HG03175 (cell line): ENCODE results near the gene ETV3.
"Not testable (repeated sequence)": the region's sequence is repeated elsewhere in the genome, so short reads cannot be mapped to it uniquely, and the experiment has no call there.

Source experiments
- ATAC-seq: cut with Tn5 transposase; IDR thresholded peaks from one replicate; pipeline ENCODE4 v1.9.1; 2021; ENCODE audit warnings: mild to moderate bottlenecking, moderate library complexity; ENCODE audit not compliant: unreplicated experiment

Gene ETV3

DNA sequence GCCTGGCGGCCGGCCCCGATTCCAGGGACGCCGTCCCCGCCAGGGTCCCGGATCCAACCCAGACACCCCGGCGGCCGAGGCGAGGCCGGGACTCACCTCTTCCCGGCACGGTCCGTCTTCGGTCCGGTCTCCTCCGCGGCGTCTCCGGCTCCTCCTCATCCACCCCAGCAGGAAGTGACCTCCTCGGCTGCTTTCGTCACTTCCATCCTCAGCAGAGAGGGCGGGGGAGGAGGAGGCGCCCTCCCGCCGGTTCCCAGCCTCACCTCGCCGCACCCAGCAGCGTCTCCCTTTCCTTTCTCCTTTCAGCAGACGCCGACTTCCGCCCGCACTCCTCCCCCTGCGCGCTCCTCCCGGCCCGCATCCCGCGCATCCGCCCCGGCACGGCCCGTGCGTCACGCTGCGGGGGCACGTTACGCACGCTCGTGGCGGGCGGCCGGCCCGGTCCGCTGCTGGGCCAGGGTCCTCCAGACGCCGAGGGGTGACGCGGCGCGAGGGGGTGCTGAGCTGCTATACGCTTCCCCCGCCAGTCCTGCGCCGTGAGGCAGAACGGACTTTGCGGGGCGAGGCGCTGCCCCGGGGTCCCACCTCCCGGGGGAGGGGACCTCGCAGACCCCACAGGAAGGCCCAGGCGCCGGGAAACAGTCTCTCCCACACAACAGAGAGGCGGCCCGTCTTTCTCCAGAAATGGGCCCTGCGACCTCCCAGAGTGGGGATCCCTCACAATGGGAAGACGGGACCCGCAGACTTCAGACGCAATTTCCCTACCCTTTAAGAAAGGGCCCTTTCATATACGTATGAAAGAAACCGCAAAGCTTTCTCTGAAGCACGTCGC lies at the start of gene ETV3:
Gene ETV3, minus strand, starts transcription at position 176 of the 832 bp plus-strand sequence. CDS start 2,043 bp downstream, outside the sequence.
- ATAC-seq: peak; percentile 88

DNA sequence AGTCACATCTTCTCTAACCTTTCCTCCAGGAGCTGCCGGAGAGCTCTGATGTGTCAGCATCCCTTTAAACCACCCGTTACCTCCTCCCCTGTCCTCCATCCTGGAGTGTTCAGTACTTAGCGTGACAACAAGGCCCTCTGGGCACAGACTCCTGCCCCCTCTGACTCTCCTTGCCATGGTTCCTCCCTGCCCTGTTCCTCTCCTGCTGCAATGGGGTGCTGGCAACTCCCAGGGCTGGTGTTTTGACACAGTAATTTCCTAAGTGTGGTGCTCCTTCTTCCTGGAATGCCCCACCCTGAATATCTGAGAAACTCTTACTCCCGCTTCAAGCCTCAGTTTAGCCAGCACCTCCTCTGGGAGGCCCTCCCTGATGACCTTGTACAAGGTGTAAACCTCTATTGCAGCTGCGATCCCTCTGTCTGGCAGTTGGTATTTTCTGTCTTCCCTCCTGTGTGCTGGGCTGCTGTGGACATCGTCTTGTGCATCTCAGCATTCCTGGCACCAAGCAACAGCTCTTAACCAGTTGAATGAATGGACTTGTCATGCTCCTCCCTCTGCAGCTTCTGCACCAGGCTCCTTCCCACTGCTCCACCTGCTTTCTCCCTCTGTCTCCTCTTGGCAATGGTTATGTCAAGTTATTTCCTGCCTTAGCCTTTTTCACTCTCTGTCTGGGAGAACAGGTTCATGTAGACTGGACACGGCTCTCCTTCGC lies 48.2 kb upstream of the ETV3 start:
- ATAC-seq: no peak

DNA sequence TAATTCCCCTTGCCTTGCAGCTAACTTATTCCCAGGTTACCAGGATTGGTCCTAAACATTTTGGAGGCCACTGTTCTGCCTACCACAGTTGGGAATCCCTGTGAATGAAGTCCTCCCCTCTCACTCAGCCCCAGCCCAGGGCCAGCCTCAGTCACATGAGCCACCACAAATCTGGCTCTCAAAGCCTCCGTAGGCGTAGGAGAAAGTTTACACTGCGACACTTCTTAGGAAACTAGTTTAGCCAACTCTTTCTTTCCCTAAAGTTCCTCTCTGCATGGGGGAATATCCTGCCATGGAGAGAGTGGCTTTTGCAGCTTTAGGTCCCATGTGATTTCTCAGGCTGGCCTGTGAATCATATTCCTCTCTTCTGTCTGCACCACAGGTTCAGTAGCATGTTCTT lies 45.7 kb upstream of the ETV3 start:
- ATAC-seq: no peak

DNA sequence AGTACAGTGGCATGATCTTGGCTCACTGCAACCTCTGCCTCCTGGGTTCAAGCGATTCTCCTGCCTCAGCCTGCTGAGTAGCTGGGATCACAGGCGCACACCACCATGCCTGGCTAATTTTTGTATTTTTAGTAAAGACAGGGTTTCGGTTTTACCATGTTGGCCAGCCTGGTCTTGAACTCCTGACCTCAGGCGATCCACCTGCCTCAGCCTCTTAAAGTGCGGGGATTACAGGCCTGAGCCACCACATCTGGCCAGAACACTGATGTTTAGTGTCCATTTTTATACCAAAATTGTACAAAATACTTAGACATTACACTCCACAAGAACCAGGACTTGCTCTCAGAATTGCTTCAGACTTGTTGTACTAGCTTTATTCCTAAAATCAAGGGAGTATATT lies 44.2 kb upstream of the ETV3 start:
- ATAC-seq: not testable (repeated sequence)

DNA sequence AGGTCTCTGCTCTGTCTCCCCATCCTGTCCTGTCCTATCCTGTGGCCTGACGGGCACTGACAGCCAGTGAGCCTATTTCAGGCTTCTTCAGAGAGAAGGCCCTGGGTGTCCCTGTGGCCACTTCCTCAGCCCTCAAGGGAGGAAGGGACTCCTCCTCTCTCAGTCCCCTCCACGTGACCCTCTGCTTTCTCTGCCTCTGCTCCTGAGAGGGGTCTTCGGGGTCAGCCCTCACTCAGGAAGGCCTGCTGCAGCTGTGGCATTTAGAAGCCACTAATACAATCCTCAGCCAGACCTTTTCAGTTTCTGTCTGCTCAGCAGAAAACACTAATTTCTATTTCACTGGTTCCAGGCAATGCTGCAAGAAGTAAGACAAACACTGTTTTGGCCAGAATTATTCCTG lies 43.6 kb upstream of the ETV3 start:
- peak; percentile 20 for ATAC-seq

DNA sequence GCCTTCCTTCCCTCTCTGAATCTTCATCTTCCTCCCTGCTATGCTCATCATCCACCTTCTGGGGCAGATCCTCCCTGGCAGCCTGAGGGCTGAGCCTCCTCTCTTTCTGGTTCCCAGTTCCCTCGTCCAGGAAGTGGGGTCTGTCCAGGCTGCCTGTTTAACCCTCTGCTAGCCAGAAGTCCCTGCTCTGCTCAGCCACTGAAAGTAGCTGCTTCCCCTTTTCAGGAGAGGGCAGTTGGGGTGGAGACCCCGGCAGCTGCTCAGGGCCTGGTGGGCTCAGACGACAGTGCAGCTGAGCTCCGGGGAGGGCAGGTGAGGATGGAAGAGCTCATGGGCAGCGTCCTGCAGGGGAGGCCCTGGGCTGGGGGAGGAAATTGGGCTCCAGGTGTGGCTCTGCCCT lies 43.1 kb upstream of the ETV3 start:
- ATAC-seq: peak; percentile 34

DNA sequence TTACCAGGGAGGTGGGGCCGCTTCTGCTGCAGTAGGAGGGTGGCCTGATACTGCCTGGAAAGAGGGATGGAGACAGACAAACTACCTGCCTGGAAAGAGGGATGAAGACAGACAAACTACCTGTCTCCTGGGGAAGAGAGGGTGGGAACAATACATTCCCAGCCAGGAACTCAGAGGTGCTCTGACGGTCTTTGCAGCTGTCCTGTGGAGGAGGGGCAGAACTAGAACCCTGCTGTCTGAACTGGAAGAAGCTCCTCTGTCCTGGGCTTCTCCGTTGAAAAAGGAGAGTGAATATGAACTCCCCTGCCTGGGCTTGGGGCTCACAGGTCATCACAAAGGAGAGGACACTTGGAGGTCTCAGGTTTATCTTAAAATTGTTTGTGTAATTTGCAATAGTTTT lies 40.3 kb upstream of the ETV3 start:
- ATAC-seq: no peak

DNA sequence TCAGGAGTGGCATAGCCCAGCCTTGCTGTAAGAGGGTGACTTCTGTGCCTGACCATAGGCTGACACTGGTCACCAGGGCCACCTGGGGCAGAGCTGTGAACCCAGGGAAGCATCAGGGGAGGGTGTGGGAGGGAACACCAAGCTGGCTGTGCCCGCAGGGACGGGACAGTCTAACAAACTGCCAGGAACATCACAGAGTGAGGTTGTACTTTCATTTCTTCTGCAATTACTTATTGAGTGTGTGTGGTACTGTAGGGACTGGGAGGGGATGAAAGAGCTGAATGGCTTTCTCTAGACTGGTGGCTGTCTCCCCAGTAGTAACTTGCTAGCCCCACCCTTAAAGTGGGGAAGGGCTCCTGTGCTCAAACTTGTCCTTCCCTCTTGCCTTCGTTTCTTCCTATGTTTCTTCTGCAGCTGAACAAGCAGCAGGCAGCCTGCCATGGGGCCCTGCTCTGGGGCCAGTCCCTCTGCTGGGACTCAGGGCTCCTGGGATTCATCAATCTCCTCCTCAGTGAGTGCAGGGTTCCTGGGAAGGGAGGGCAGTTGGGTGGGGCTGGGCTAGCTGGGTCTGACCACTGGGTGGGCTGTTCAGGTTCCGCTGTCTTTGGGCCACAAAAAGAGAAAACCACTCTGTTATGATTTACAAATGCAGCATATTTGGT lies 39.7 kb upstream of the ETV3 start:
- no peak for ATAC-seq

DNA sequence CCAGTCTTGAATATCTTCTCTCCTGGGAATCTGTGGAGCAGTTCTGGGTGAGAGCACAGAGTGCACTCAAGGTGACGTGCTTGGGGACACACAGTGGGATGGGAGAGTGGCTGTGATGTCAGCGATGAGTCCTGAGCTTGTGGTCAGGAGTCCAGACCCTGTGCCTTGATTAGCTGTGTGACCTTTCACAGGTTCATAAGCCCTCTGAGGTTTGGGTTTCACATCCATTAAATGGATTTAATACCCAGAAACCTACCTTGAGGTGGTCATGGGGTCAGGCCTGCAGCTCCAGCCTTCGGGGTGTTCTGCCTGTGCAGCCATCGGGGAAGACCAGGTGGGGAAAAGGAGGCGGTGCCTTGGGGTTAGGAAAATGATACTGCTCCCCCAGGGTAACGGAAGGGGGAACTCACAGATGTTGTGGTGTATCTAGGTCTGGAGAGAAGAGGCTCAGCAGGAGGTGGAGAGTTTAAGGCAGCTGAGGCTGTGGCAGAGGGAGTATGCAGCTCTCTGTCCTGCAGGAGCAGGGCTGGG lies 38.5 kb upstream of the ETV3 start:
- peak; percentile 45 for ATAC-seq

DNA sequence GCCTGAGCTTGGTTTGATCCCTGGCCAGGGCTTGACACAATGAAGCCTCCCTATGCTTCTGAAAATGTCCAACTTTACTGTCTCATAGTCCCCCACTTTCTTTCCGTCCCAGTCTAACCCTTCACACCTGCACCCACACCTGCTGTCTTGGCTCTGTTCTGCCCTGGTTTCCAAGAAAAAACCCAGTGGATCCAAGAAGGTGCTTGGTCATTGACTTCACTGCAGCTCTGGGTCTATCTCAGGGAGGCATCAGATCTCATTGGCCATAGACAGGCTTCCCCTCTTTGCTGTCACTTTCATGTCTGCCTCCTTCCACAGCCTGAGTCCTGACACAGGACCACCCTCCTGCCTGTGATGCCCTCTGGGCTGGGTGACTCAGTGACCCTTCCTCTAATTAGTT lies 37.8 kb upstream of the ETV3 start:
- ATAC-seq: no peak

DNA sequence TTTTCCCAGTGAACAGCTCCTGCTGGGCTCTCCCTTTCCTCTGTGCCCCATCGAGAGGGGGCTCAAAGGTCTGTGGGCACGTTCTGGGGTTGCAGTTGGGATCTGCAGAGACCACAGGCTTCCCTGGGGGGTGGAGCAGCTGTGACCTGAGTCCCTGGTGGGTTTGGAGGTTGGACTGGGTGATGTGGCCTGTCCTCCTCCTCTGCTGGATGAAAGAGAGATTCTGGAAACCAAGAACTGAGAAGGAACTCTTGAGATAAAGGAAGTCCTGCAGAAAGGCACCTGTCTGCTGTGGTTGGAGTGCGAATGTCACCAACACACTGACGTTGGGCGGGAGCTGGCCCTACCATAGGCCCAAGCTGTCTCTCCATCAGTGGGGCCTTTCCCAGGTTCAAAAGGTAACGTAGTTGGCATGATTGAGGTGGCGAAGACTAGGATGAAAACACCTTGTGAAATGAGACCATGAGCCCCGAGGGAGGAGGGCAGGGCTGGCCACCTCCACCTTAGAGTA lies 35.8 kb upstream of the ETV3 start:
- ATAC-seq: no peak

DNA sequence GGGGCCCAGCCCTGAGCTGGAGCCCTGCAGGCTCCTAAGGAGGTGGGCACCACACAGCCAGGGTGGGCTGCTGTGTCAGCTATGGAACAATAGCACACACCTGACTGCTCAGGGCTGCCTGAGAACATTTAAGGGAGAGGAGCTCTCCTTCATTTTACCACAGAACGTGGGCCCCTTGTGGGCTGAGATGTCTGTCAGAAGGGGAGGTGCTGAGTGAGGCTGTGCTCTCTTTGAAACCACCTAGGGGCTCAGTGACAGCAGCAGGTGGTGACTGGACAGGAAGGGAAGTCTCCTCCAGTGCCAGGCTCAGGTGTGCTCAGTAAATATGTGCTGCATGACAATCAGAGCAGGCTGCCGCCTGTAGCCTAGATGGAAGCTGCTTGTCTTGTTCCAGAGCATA lies 35.0 kb upstream of the ETV3 start:
- ATAC-seq: not testable (repeated sequence)

DNA sequence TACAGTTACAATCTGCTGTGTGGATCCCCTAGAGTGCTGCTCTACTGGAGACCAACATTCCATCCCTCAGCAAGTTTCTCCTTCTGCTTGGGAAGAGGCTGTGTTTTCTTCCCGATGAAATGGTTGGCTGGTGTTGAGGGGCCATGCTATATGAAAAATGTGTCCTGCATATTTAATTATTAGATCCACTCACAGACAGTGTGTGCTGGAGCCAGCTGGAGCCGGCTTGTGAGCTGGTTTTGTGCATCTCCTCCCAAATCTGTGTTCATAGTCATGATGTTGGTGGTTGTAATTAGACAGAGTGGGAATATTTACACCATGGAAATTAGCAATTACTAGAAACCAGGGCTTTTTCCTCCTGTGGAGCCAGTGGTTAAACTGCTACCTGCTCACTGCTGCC lies 34.4 kb upstream of the ETV3 start:
- not testable (repeated sequence) for ATAC-seq

DNA sequence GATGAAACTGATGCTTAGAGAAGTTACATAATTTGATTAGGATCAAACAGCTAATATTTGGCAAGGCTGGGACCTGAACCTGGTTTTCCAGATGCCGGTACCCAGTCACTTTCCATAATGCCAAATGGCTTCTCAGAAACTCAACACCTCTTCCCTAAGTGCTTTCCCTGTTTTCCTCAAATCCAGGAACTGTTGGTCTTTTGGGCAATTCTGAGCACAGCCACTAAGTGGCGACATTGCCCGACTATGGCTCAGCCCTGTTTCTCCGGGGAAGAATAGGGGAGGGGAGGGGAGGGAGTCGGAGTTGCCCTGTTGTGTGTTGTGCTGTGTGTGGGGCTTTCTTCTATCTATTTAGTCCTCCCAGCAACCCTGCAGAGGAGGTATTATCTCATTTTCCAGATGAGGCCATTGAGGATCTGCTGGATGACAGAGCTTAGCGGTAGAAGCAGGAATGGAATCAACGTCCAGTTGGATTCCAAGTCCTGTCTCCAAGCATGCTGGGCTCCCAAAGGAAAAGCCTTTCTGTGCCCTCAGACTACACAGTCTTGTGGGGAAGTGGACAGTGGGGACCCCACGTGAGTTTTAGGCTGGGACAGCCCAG lies 33.8 kb upstream of the ETV3 start:
- ATAC-seq: not testable (repeated sequence)

DNA sequence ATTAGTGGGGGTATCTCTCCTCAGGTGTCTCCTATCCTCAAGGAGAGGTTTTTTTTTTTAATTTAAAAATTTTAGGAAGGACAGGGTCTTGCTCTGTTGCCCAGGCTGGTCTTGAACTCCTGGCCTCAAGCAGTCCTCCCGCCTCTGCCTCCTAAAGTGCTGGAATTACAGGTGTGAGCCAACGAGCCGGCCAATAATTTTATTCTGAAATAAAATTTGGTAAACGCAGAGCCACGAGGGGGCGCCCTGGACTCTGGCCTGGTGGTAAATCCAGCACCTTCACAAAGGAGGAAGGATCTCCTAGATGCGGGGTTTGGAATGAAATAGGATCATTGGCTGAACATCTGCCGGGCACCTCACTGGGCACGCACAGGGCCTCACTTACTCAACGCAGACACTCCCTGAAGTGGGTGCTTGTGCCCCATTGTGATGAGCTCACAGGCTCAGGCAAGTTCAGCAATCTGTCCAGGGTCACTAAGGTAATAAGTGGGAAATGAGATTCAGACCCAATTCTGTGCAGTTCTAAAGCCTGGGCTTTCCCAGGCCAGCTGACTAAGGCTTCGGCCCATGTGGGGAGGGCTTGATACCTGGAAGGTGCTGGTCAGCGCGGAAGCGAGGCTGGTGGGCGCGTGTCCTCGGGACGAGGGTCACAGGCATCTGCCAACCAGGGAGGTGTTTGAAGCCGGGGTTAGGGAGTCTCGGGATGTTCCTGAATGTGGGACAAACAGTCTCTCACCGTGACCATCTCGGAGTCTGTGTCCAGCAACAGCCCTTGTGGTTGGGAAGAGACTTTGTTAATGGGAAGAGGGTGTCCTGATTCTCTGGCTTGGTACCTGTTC lies 32.7 kb upstream of the ETV3 start:
- no peak for ATAC-seq

DNA sequence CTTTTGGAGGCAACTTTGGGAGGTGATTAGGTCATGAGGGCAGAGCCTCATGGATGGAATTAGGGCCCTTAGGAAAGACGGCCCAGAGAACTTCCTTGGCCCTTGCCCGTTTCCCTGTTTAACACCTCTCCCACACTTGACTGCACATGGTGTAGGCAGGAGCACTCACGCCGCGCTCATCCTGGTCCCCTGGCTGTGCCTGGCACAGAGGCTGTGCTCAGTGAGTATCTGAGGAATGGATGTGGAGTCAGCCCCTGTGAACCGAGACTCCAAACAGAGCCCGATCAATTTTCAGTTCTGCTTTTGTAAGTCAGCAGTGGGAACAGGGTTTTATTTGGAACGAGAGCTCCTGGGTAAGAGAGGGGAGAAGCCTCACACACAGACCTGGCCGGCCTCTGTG lies 29.8 kb upstream of the ETV3 start:
- no peak for ATAC-seq

DNA sequence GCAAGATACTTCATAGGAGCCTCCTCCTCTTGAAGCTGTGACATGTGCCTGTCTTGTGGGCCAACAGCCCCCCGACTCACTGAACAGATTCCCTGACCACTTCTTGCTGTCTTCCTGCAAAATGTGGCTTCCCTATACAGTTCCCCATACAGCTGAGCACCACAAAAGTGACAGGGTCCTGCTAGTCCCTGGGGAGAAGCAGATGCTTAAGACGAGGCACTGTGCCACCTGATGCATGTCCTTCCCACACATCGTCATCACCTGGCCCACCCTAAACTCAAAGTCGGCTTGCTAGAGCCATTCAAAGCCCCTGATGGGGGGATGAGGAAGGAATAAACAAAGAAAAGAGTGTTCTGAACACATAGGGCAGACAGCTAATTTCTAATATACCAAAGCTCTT lies 29.2 kb upstream of the ETV3 start:
- ATAC-seq: no peak

DNA sequence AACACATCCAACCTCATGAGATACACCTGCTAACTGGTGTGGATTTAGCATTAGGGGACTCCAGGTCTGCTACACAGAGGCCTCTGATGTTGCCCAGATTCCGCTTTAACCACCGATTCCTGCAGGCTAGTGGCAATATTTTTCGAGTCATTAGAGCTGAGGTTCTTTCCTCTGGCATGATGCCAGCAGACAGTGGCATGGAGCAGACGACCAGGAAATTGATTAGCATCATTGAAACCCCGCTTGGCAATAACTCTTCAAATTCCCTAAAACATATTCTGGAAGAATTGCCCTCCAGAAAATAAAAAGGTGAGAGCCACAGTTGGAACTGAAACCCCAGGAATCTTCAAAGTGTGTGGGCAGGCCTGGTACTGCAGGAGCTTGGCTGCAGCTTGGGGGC lies 28.4 kb upstream of the ETV3 start:
- no peak for ATAC-seq

DNA sequence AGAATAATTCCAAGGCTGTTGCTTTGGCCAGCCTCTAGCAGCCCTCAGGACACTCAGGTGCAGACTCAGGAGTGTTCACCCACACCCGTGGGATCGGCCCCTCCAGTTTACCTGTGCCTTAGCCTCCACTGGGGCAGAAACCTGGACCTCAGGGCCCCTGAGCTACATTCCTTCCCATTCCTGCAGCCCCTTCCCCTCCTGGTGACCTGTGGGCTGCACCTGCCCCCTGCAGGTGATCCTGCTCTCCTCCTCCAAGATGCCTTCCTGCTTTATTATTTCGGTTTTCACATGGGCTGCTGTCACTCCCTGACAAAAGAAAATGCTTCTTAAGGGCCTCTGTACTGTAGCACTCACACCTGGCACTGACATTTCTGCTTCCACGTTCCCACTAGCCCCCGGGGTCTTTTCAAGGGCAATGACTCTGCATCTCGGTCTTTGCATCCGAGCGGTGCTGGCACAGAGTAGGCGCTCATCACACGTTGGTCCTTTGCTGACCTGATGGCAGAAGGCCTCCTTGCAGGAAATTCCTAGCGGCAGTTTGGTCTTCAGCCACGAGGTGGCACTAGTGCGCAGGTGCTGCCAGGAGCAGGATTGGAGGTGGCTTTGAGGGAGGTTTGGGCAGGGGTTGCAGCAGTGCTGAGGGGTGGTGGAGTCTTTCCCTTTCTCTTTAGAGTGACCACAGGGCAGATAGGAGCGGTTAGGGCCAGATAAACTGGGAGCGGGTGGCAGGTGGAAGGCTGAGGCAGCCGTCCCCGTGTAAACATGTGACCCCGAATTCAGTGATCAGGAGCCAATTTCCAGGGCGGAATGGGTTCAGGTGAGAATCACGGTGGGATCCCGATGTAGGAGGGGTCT lies 25.3 kb upstream of the ETV3 start:
- ATAC-seq: no peak
